NCI-H187 (cell line): ENCODE data around the gene DCUN1D2.

Source experiments
- DNase-seq, 2 experiments: peaks; one replicate each; lab custom pipeline; 2025; lab: John Stamatoyannopoulos, UW

The DCUN1D2 gene

DNA sequence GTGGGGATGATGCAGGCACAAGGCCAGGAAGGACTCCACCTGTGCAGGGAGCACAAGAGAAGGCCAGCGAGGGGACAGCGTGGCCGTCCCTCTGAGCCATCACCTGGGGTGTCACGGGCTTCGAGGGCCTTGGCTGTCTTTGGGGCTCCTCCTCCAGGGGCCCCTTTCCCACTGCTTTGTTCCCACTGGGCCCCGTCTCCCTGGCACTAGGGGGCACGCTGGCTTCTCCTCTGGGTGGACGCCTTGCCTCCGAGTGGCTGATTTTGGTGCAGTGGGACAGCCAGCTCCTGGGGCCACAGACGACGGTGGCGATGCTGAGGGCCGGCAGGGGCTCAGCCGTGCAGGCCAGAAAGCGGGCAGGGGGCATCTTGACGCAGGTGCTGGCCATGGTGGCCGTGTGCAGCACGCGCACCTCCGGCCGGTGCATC is 83.4 kb downstream of the DCUN1D2 start:
- no peak for DNase-seq

DNA sequence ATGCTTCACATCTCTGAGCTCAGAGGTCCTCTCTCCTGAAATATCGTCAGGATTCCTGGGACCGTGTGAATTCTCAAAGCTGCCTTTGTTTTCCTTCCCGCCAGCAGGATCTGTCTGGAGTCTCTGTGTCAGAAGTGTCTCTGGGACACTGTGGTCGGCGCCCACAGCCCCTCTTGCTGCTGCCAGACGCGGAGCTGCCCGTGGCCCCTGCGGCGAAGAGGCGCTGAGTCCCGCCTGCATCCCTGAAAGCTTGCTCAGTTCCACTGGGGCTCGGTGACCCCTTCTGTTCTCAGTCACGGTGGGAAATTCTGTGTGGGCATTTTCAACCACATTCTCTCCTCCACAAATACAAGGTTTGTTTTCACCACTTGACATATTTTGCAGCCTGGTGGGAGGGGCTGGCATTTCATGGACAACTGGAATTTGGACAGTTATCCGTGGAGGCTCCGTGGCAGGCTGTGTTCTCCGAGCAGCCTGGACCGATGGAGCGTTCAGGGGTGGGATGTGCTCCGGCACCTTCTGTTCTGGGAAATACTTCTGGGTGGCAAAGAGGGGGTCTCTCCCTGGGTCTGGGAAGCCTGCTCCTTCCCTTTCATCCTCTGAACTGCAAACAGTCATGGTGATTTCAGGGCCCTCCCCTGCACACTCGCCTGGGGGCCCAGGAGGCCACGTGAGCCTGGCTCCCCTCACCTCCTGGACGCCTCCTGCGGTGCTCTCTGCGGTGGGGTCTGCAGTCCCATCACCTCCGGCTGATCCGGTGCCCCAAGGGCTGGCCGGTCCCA is 84.0 kb downstream of the DCUN1D2 start:
- no peak for DNase-seq
